OCI-LY7 (cell line): ENCODE results near the gene UBE2L6. TPM values are rescaled to one million over a fixed set of nuclear protein-coding genes. Genes with fewer than 3 reads are reported as not detected.

Experiments
- BruUV-seq: library from RNA; stranded (reverse); fragments of 400-500 nt; replicated peaks from 2 replicates; lab custom pipeline; 2021; lab: Mats Ljungman, UMichigan
- CTCF ChIA-PET: fragments of 300-600 bp; sonication (Branson Sonifier 250); formaldehyde crosslinking; loops from one replicate; lab custom pipeline; 2022; ENCODE audit warnings: antibody characterized with exemption; ENCODE audit not compliant: unreplicated experiment; lab: Charles Lee
- POLR2A ChIA-PET: fragments of 300-600 bp; sonication (Branson Sonifier 250); formaldehyde crosslinking; loops from one replicate; lab custom pipeline; 2022; ENCODE audit warnings: antibody characterized with exemption; lab: Charles Lee
- DNase-seq: peaks from one replicate; pipeline ENCODE4 v3.0.0-alpha.2; 2015; ENCODE audit warnings: low spot score
- H2AFZ ChIP-seq: fragments of 200-600 bp; sonication (generic), shearing (Covaris generic); 2 replicates; pipeline ENCODE4 v1.6.1; 2014; ENCODE audit warnings: mild to moderate bottlenecking, antibody characterized with exemption, low read length, moderate library complexity
- H3K27ac ChIP-seq: fragments of 200-600 bp; sonication (generic); 2 replicates; pipeline ENCODE4 v1.5.1; 2014; ENCODE audit warnings: mixed run types, low read depth, mild to moderate bottlenecking, moderate library complexity, low read length, inconsistent platforms; ENCODE audit not compliant: poor library complexity, severe bottlenecking
- H3K36me3 ChIP-seq: fragments of 200-600 bp; sonication (generic); 2 replicates; pipeline ENCODE4 v1.6.1; 2014; ENCODE audit warnings: mild to moderate bottlenecking, antibody characterized with exemption, low read length, moderate library complexity, mixed read lengths; ENCODE audit not compliant: insufficient read depth
- H3K4me1 ChIP-seq: fragments of 200-600 bp; sonication (generic); 2 replicates; pipeline ENCODE4 v1.5.1; 2014; ENCODE audit warnings: mild to moderate bottlenecking, low read length; ENCODE audit not compliant: insufficient read depth, poor library complexity, severe bottlenecking
- H3K4me2 ChIP-seq: fragments of 200-600 bp; sonication (generic); 2 replicates; pipeline ENCODE4 v1.6.1; 2014; ENCODE audit warnings: mild to moderate bottlenecking, low read length
- H3K4me3 ChIP-seq: fragments of 200-600 bp; sonication (generic); 2 replicates; pipeline ENCODE4 v1.5.1; 2014; ENCODE audit warnings: mild to moderate bottlenecking, low read depth, low read length; ENCODE audit not compliant: poor library complexity, severe bottlenecking
- H3K79me2 ChIP-seq: fragments of 200-600 bp; sonication (generic); 2 replicates; pipeline ENCODE4 v1.6.1; 2016; ENCODE audit warnings: low read depth, mild to moderate bottlenecking, low read length, moderate library complexity, mixed read lengths; ENCODE audit not compliant: insufficient read depth
- H3K9me2 ChIP-seq: fragments of 200-600 bp; sonication (generic); 2 replicates; pipeline ENCODE4 v1.6.1; 2016; ENCODE audit warnings: mild to moderate bottlenecking, low read length, mixed read lengths; ENCODE audit not compliant: insufficient read depth
- H3K9me3 ChIP-seq: fragments of 200-600 bp; sonication (generic); 2 replicates; pipeline ENCODE4 v1.6.1; 2014; ENCODE audit warnings: mild to moderate bottlenecking, mixed run types, low read length, mixed read lengths
- H4K20me1 ChIP-seq: fragments of 200-600 bp; sonication (generic); 2 replicates; pipeline ENCODE4 v1.6.1; 2014; ENCODE audit warnings: mild to moderate bottlenecking, antibody characterized with exemption, low read length, moderate library complexity, mixed read lengths; ENCODE audit not compliant: insufficient read depth
- EZH2phosphoT487 ChIP-seq: fragments of 200-600 bp; sonication (generic); IDR thresholded peaks from 2 replicates; pipeline ENCODE4 v1.6.1; 2018; ENCODE audit warnings: low read depth, borderline replicate concordance, mild to moderate bottlenecking, mixed run types, antibody characterized with exemption, low read length, moderate library complexity, mixed read lengths
- intact Hi-C: fragments of 100-400 bp; cut with micrococcal nuclease; formaldehyde crosslinking; loops from one replicate; pipeline ENCODE4 v1.10.0; 2022; ENCODE audit not compliant: unreplicated experiment
- total RNA-seq, 2 experiments: library from RNA; depleted of rRNA in 1 of 2; stranded (reverse); fragments of >200 nt in 1 of 2; shearing (Covaris generic) in 1 of 2; gene quantifications; 2 replicates each; pipeline ENCODE4 v1.2.3, GENCODE V29; 2014 to 2022
- TF ChIP-seq, protein P1 (sequence below): fragments of 200-600 bp; sonication (generic); conservative IDR thresholded peaks from 2 replicates; pipeline ENCODE4 v1.5.1; 2014; ENCODE audit warnings: mild to moderate bottlenecking, antibody characterized with exemption, low read length, moderate library complexity, mixed read lengths

The UBE2L6 gene
- total RNA-seq, 2 experiments from 2014 or later: 51.7 to 68.9 TPM

DNA sequence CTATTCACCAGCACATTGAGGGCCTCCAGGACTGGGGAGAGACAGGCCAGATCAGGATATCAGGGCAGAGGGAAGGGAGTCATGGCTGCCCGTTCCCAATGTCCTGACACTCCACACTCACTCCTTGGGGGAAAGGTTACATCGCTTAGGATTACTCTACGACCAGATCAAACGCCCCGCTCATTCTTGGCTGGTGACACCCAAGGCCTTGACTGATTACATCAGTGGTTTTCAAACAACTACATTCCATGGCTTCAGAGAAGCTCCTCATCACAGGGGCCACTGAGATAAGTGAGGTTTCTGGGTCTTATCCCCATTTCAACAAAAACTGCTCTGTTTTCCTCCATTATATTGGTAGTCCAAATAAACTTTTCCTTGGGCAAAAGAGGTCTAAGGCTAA, 15.0 kb downstream of the UBE2L6 start:
- POLR2A ChIA-PET: no interaction called here
- intact Hi-C loops: no loop called here
- no peaks in the 10 kb centered on the region for H3K9me2 ChIP-seq
- no peak overlapping the region for H3K4me3 ChIP-seq
- CTCF ChIA-PET: no interaction called here
- H2AFZ ChIP-seq: no peak overlapping the region
- no peak overlapping the region for H3K27ac ChIP-seq
- no peaks in the 10 kb centered on the region for H3K9me3 ChIP-seq
- DNase-seq: no peak
- no peak overlapping the region for H3K4me2 ChIP-seq
- no peaks in the 10 kb centered on the region for H3K79me2 ChIP-seq
- peaks cover 14% of the 10 kb centered on the region for H3K4me1 ChIP-seq
- no peaks in the 10 kb centered on the region for H4K20me1 ChIP-seq
- no peak for TF ChIP-seq EZH2phosphoT487
- TF ChIP-seq, protein P1, sequence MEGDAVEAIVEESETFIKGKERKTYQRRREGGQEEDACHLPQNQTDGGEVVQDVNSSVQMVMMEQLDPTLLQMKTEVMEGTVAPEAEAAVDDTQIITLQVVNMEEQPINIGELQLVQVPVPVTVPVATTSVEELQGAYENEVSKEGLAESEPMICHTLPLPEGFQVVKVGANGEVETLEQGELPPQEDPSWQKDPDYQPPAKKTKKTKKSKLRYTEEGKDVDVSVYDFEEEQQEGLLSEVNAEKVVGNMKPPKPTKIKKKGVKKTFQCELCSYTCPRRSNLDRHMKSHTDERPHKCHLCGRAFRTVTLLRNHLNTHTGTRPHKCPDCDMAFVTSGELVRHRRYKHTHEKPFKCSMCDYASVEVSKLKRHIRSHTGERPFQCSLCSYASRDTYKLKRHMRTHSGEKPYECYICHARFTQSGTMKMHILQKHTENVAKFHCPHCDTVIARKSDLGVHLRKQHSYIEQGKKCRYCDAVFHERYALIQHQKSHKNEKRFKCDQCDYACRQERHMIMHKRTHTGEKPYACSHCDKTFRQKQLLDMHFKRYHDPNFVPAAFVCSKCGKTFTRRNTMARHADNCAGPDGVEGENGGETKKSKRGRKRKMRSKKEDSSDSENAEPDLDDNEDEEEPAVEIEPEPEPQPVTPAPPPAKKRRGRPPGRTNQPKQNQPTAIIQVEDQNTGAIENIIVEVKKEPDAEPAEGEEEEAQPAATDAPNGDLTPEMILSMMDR: no peak
- H3K36me3 ChIP-seq: peaks cover 58% of the 10 kb centered on the region
- no TSS peak for BruUV-seq

DNA sequence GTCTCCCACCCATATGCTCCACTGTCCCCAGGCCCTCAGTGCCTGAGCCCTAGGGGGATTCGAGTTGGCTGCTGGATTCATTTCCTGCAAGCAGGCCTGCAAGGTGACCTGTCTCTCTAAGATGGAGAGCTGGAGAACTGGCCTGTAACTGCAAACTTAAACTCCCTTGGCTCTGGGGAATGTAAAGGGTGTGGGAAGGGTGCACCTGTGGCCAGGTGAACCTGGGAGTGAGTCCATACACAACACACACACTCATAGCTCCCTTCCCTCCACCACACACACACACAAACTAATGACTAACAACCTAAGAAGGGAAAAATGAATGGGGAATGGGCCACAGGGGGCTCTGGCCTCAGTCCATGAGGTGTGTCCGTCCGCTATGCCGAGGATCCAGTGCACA, 15.5 kb downstream of the UBE2L6 start:
- Histone ChIP-seq H4K20me1 (no peaks in the 10 kb centered on the region), H2AFZ (no peak overlapping the region), H3K27ac (no peak overlapping the region), H3K36me3 (peaks cover 57% of the 10 kb centered on the region), H3K4me2 (no peak overlapping the region), H3K9me3 (no peaks in the 10 kb centered on the region), H3K79me2 (no peaks in the 10 kb centered on the region), H3K4me3 (no peak overlapping the region), H3K9me2 (no peaks in the 10 kb centered on the region), H3K4me1 (peaks cover 15% of the 10 kb centered on the region)
- TSS peak; percentile 81 for BruUV-seq
- CTCF ChIA-PET: no interaction called here
- intact Hi-C loops: no loop called here
- POLR2A ChIA-PET: interaction anchor here (0.6 kb wide), 1 partner anchor 21 kb away, joined by 3 read pairs; no protein-coding TSS in a partner anchor
- DNase-seq: no peak
- TF ChIP-seq, protein P1: no peak
- TF ChIP-seq EZH2phosphoT487: no peak

DNA sequence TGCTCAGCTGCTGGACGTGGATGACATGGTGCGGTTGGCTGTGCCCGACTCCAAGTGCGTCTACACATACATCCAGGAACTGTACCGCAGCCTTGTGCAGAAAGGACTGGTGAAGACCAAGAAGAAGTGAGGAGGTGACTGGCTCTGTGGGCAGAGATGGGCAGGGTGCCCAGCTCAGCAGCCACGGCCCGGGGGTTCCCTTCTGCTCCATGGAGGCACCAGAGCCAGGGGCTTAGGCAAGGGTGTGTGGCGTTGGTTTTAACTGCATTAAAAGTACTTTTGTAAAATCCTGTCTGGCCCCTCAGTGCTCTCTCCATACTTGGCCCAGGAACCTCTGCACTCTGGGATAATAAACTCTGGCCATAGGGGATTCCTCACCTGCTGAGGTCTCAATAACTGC, 17.5 kb downstream of the UBE2L6 start:
- H3K79me2 ChIP-seq: no peaks in the 10 kb centered on the region
- CTCF ChIA-PET: no interaction called here
- no peaks in the 10 kb centered on the region for H4K20me1 ChIP-seq
- H3K9me2 ChIP-seq: no peaks in the 10 kb centered on the region
- BruUV-seq: no TSS peak
- H3K9me3 ChIP-seq: no peaks in the 10 kb centered on the region
- intact Hi-C loops: no loop called here
- peaks cover 9% of the 10 kb centered on the region for H3K4me1 ChIP-seq
- no peak overlapping the region for H3K4me3 ChIP-seq
- H3K4me2 ChIP-seq: no peak overlapping the region
- POLR2A ChIA-PET: no interaction called here
- H3K27ac ChIP-seq: no peak overlapping the region
- peaks cover 43% of the 10 kb centered on the region for H3K36me3 ChIP-seq
- H2AFZ ChIP-seq: no peak overlapping the region
- no peak for DNase-seq
- TF ChIP-seq, protein P1: no peak
- no peak for TF ChIP-seq EZH2phosphoT487
